Stimulated activated naive CD8-positive, alpha-beta T cell treated with anti-CD3 and anti-CD28 coated beads, Interleukin-15, amount 100 ng/mL, for 72 hours (primary cell): ENCODE measurements around the gene SLC25A19.
A peak's percentile ranks its signal among the peaks of the same experiment; 100 is the strongest.

Experiments used
- ATAC-seq: fragments of 150-1000 bp; cut with Tn5 transposase; 2 replicates; pipeline ENCODE4 v1.10.0; 2021; ENCODE audit warnings: mild to moderate bottlenecking, moderate library complexity
- DNase-seq, 2 donors: peaks; one replicate each; pipeline ENCODE4 v3.0.0; 2021 to 2022
- H3K27ac Mint-ChIP-seq, 2 donors: one replicate each; pipeline ENCODE4 v1.8.0; 2022; ENCODE audit warnings: mild to moderate bottlenecking in 2 of 2, mixed read lengths in 2 of 2, moderate library complexity in 2 of 2
- H3K27me3 Mint-ChIP-seq: one replicate; pipeline ENCODE4 v1.8.0; 2022; ENCODE audit warnings: mixed read lengths
- H3K4me1 Mint-ChIP-seq: one replicate; pipeline ENCODE4 v1.8.0; 2022; ENCODE audit warnings: mild to moderate bottlenecking, mixed read lengths
- H3K4me3 Mint-ChIP-seq, 2 donors: one replicate each; pipeline ENCODE4 v1.8.0; 2022; ENCODE audit warnings: mild to moderate bottlenecking in 2 of 2, mixed read lengths in 2 of 2, moderate library complexity in 1 of 2
- H3K9me3 Mint-ChIP-seq, 2 donors: one replicate each; pipeline ENCODE4 v1.8.0; 2022; ENCODE audit warnings: mixed read lengths in 2 of 2

SLC25A19 gene

DNA sequence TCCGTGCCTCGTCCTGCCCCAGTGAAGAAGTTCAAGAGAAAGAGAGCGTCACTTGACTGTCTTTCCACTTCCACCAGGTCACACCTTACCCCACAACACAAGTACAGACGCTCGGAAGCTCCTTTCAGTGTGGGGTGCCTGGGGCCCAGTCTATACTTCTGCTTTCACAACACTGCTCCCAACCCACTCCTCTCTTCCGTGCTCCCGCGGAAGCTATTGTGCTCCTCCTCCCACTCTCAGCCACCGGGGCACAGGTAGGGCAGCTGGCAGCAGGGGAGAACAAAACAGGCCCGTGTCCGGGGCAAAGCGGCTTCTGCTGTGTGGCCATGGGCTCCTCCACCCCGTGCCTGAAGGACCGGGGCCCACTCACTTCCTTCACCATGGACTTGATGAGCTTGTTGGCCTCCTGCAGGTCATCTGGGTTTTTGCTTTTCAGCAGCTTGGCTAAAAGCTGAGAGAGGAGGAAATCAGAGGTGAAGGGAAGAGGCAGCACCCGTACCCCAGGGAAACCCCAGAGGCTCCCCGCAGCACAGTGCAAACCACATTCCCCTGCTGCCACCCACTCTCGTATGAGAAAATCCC, 46.7 kb downstream of the SLC25A19 start:
- no peak for DNase-seq
- peak overlapping the region in 1 of 2 donors; percentile 92 for H3K27ac Mint-ChIP-seq
- H3K4me1 Mint-ChIP-seq: peaks cover 85% of the 10 kb centered on the region
- H3K27me3 Mint-ChIP-seq: no peaks in the 10 kb centered on the region
- no peaks in the 10 kb centered on the region for H3K9me3 Mint-ChIP-seq
- H3K4me3 Mint-ChIP-seq: peak overlapping the region; percentile 2 to 61
- ATAC-seq: peak; percentile 47

DNA sequence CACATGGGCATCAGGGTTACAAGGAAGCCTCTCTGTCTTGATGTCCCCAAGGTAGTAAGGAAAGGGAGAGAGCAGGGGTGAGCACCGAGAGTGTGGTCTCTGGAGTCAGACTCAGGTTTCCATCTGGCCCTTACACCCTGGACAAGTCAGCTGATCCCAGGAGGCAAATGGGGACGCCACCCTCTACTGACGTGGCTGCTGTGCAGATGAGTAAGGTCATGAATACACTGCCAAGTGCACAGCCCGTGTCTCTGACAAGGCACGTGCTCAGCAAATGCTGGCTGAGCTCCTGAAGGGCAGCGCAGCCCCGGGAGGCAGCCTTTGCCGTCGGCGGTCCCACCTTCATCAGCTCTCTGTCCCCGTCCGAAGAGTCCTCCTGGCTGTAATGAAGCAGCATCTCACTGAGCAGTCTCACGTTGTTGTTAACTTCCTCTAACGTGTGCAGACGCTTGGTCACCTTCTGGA, 47.2 kb downstream of the SLC25A19 start:
- Mint-ChIP-seq H3K4me1 (peaks cover 80% of the 10 kb centered on the region), H3K4me3 (peak overlapping the region; percentile 2 to 61)
- ATAC-seq: no peak

DNA sequence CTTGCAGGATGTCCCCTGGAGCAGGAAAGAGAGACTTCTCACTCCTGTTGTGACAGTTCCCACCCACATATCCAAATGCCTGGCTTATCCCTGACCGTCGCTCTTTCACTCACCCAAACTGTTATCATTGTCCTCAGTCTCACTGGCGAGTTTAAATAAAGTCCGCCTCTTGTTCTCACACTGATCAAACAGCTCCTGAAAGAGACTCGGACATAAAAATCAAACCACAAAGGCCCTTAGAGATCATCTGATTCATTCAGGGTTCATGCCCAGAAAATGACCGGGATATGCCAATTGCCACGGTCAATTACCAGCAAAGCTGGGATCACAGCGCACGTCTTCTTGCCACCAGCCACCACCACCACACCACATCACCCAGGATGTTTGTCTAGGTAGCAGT, 47.7 kb downstream of the SLC25A19 start:
- no peak overlapping the region for H3K4me3 Mint-ChIP-seq
- DNase-seq (no peak), ATAC-seq (no peak)
- no peaks in the 10 kb centered on the region for H3K9me3 Mint-ChIP-seq
- H3K27me3 Mint-ChIP-seq: no peaks in the 10 kb centered on the region
- H3K4me1 Mint-ChIP-seq: peaks cover 74% of the 10 kb centered on the region
- peak overlapping the region in 1 of 2 donors; percentile 76 for H3K27ac Mint-ChIP-seq

More for the DNA sequence above, 47.2 kb downstream of the SLC25A19 start:
- no peaks in the 10 kb centered on the region for H3K9me3 Mint-ChIP-seq
- no peak for DNase-seq
- peak overlapping the region in 1 of 2 donors; percentile 92 for H3K27ac Mint-ChIP-seq
- no peaks in the 10 kb centered on the region for H3K27me3 Mint-ChIP-seq

DNA sequence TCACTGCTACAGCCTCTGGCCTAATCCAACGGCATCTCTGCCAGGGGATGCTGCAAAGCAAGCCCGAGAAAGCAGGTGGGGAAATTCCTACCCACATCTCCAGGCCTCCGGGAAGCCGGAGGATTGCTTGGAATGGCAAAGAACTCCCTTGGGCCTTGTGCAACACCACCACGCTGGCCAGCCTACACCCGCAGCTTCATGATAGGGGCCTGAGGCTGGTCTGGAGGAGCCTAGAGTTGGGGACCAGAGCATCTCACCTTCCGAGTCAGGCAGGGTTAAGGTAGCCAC, 48.1 kb downstream of the SLC25A19 start:
- ATAC-seq: no peak
- H3K27me3 Mint-ChIP-seq: no peaks in the 10 kb centered on the region
- no peaks in the 10 kb centered on the region for H3K9me3 Mint-ChIP-seq
- no peak for DNase-seq
- H3K27ac Mint-ChIP-seq: peak overlapping the region in 1 of 2 donors; percentile 76
- peaks cover 72% of the 10 kb centered on the region for H3K4me1 Mint-ChIP-seq
- H3K4me3 Mint-ChIP-seq: no peak overlapping the region

DNA sequence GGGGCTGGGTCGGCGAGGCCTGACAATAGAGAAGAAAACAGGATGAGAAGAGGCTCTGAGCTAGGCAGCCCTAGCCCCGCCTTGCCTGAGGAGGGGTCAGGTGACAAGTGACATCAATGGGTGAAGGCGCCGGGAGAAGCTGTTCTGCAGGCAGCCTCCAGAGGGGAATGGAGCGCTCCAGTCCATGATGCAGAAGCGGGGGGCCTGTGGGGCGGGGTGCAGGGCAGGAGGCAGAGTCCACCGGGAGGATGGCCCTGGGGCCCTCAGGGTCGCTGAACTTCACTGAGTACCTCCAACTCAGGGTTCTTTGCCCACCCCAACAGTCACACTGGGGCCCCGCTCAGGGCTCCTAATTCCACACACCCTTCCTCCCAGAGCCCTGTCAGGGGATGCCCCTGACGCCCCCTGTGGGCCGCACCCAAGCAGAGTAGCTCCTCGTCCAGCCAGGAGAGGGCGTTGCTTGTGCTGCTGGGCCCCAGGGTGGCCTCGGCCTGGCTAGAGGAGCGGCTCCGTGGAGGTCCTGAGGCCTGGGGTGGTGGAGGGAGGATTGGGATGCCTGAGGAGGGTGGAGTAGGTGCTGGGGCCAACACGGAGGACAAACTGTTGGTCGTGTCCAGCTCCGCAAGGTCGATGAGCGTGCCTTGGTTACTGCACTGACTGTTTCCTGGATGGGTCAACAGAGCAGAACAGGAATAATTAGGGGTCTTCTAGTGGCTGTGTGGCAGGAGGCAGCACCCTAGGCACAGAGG, 48.7 kb downstream of the SLC25A19 start:
- Mint-ChIP-seq H3K9me3 (no peaks in the 10 kb centered on the region), H3K4me1 (peaks cover 67% of the 10 kb centered on the region), H3K4me3 (no peak overlapping the region), H3K27me3 (no peaks in the 10 kb centered on the region), H3K27ac (peak overlapping the region in 1 of 2 donors; percentile 86)
- ATAC-seq (peak; percentile 64), DNase-seq (peak; percentile 47 to 54)

DNA sequence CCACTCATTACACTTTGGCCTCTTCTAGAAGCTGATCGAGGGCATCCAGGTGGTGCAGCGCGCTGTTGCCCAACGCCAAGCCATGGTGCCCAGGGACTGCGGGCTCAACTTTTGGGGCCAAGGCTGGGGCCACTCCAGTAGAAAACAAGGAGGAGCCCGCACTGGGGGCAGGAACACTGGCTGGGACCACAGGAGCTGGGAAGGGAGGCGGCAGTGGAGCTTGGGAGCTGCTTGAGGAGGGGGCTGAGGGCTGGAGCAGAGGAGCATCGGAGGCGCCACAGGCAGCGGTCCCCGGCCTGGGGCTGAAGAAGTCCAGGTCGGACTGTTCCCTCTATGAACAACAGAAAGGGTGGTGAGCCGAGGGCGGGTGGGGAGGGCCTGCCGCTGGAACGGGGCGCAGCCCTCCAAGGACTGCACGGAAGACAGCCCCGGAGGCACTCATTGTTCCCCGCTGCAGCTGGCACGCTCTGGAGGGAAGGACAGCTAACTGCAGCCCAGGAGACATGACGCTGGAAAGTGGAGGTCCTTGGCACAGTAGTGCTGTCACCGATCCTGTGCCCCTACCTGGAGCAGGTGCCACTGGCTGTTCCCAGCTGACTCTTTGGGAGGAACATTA, 49.3 kb downstream of the SLC25A19 start:
- Mint-ChIP-seq H3K27ac (peak overlapping the region; percentile 86 to 94), H3K27me3 (no peaks in the 10 kb centered on the region), H3K4me1 (peaks cover 60% of the 10 kb centered on the region), H3K9me3 (no peaks in the 10 kb centered on the region), H3K4me3 (no peak overlapping the region)
- ATAC-seq (no peak), DNase-seq (no peak)

DNA sequence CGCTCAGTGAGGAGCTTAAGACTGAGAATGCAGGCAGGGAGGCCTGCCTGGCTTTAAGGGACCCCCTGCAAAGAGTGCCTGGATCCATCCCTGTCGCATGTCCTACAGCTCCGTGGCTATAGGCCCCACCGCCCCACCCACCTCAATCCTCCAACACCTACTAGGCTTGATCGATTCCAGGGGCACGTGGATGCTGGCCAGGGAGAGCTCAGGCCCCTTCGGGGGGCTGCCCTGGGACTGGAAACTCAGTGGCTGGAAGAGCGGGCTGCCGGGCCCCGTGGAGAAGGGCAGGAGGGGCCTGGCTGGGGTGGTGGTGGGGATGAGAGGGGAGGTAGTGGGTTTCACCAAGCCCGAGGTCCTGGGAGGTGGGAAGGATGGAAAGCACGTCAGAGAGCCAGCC, 50.0 kb downstream of the SLC25A19 start:
- ATAC-seq (no peak), DNase-seq (no peak)
- Mint-ChIP-seq H3K9me3 (no peaks in the 10 kb centered on the region), H3K27ac (no peak overlapping the region), H3K4me3 (no peak overlapping the region), H3K27me3 (no peaks in the 10 kb centered on the region), H3K4me1 (peaks cover 53% of the 10 kb centered on the region)

DNA sequence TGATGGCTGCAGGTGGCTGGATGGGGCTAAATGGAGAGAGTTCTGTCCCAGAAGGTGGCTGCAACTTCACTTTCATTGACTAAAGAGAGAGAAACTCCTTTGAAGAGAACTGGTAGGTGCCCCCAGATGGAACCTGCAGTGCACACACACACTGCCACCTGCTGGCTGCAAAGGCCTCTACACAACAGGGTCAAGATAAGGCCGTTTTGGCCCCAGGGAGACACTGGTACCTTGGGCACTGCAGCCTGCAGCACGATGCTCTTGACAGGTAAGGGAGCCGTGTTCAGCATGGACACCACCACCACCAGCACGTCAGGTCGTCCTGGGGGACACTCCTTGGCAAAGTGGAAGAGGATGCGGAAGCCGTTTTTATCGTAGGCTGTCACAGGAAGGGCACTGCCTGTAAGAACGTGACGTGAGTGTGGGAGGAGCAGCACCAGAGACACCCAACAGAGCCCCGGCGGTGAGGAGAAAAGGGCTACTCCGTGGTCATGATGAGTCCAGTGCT, 50.5 kb downstream of the SLC25A19 start:
- Mint-ChIP-seq H3K9me3 (no peaks in the 10 kb centered on the region), H3K4me3 (no peak overlapping the region), H3K4me1 (peaks cover 48% of the 10 kb centered on the region)

DNA sequence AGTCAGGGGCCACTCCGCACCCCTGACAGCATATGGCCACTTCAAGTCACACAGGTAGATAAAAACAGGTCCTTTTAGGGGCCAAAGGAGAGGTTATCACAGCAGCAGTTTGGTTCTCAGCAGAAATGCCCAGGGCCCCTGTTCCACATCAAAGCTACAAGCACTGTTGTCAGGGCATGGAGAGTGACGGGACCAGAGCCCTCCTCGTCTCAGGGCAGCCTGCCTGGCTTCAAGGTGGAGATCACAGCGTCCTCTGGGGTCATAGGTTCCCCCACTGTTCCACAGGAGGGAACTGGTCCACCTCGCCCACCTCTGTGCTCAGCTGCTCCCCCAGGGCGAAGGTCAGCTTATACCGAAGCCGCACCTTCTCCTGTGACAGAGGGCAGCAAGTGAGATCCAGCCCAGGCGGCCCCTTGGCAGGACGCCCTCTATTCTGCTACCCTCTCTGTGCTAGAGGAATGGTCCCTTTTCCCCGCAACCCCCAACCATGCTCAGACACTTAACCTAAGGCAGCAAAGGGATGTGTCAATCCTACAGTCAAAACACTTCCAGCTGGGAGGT, 51.1 kb downstream of the SLC25A19 start:
- H3K9me3 Mint-ChIP-seq: no peaks in the 10 kb centered on the region
- no peaks in the 10 kb centered on the region for H3K27me3 Mint-ChIP-seq
- no peak for ATAC-seq
- peaks cover 42% of the 10 kb centered on the region for H3K4me1 Mint-ChIP-seq
- peak overlapping the region in 1 of 2 donors; percentile 54 for H3K27ac Mint-ChIP-seq
- DNase-seq: no peak
- H3K4me3 Mint-ChIP-seq: no peak overlapping the region

More for the DNA sequence above, 50.5 kb downstream of the SLC25A19 start:
- ATAC-seq (peak; percentile 78), DNase-seq (peak; percentile 53 to 56)
- no peaks in the 10 kb centered on the region for H3K27me3 Mint-ChIP-seq
- H3K27ac Mint-ChIP-seq: peak overlapping the region in 1 of 2 donors; percentile 64

DNA sequence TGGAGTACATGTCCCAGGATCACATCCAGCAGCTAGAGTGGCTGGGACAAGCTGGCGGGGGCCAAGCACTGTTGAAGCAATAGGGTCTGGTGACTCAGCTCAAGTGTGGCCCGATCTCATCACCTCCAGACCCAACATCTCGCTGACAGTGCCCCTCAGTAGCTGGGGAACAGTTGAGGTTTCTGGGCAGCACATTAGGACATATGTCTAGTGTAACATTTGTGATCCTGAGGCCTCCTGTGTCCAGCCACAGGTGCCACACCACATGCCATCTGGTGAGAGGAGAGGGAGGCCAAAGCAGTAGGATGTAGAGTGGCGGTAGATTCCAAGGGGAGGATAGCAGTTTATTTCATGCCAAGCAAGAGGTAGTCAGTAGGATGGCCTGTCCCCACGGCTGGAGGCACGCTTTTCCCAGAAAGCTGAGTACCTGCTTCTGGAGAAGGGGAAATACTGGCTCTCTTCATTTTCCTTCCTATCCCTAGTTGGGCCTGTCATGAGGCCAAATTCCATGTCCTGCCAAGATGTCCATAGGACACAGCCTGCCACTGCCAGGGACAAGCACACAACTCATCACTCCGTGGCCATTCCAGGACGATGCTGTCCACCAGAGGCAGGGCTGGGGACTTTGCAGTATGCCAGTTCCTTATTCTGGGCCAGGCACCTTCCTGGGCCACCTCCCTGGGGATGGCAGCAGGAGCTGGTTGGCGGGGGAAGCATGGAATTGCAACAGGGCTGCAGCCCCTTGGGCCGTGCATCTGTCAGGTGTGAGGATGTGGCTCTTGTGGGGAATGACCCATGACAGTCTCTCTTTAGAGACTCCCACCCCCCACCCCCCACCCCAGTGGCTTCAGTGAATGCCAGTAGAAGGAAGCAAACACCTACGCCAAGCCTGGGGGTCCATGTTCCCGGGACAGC, 51.9 kb downstream of the SLC25A19 start:
- no peak overlapping the region for H3K4me3 Mint-ChIP-seq
- H3K4me1 Mint-ChIP-seq: peaks cover 35% of the 10 kb centered on the region
- no peak for ATAC-seq
- no peaks in the 10 kb centered on the region for H3K9me3 Mint-ChIP-seq
- no peak for DNase-seq
- no peaks in the 10 kb centered on the region for H3K27me3 Mint-ChIP-seq
- peak overlapping the region in 1 of 2 donors; percentile 81 for H3K27ac Mint-ChIP-seq

DNA sequence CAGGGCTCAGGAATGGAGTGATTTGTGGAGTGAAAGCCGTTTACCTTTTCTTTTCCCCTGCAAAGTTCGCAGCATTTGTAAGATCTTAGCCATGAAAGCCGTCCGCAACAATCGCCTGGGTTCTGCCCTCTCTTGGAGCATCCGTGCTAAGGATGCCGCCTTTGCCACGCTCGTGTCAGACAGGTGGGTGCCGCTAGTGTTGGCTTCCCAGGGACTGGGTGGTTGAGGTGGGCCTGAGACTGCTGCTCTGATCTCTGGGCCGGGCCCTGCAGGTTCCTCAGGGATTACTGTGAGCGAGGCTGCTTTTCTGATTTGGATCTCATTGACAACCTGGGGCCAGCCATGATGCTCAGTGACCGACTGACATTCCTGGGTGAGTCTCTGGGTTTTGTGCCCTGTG, 56.4 kb downstream of the SLC25A19 start:
- ATAC-seq (no peak), DNase-seq (no peak)
- Mint-ChIP-seq H3K27me3 (no peaks in the 10 kb centered on the region), H3K4me1 (no peaks in the 10 kb centered on the region), H3K27ac (no peak overlapping the region), H3K9me3 (no peaks in the 10 kb centered on the region), H3K4me3 (no peak overlapping the region)

DNA sequence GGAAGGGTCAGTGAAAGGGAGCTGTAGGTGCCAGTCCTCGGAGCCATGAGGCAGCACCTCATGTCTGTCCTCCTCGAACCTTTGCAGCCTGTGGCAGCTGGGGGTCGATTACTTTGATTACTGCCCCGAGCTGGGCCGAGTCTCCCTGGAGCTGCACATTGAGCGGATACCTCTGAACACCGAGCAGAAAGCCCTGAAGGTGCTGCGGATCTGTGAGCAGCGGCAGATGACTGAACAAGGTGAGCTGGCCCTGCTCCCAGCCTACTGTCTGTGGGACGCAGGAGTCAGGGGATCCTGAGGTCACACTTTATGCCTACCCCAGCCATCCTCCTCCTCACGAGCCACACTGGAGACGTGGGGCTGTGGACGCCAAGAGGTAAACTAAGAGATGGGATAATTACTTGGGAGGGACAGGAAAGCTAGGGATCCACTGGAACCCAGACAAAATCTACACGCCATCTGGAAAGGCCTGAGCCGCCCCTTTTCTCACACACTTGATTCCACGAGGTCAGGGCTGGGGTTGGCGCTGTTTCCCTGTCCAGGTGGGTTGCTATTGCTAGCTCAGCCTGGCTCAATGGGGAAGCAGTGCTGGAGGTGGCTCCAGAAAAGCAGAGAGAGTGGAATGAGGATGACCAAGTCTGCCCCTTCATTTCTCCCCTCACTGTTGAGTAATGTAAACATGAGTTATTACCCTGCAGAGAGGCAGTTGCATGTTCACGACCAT, 57.3 kb downstream of the SLC25A19 start:
- Mint-ChIP-seq H3K27me3 (no peaks in the 10 kb centered on the region), H3K4me3 (no peak overlapping the region), H3K4me1 (no peaks in the 10 kb centered on the region), H3K9me3 (no peaks in the 10 kb centered on the region), H3K27ac (peak overlapping the region; percentile 47 to 59)
- ATAC-seq (no peak), DNase-seq (no peak)

DNA sequence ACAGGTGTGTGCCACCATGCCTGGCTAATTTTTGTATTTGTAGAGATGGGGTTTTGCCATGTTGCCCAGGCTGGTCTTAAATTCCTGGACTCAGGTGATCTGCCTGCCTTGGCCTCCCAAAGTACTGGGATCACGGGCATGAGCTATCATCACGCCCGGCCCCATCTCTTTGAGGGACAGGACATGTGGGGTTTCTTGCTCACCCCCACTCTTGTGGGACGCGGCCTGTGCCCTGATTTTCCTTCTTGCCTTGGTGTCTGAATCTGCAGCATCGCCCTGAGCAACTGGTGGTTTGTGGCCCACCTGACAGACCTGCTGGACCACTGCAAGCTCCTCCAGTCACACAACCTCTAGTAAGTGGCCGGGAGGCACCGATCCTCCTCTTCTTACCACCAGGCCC, 58.2 kb downstream of the SLC25A19 start:
- peak overlapping the region in 1 of 2 donors; percentile 59 for H3K27ac Mint-ChIP-seq
- no peaks in the 10 kb centered on the region for H3K9me3 Mint-ChIP-seq
- DNase-seq (no peak), ATAC-seq (no peak)
- H3K4me1 Mint-ChIP-seq: no peaks in the 10 kb centered on the region
- H3K27me3 Mint-ChIP-seq: no peaks in the 10 kb centered on the region
- H3K4me3 Mint-ChIP-seq: no peak overlapping the region

DNA sequence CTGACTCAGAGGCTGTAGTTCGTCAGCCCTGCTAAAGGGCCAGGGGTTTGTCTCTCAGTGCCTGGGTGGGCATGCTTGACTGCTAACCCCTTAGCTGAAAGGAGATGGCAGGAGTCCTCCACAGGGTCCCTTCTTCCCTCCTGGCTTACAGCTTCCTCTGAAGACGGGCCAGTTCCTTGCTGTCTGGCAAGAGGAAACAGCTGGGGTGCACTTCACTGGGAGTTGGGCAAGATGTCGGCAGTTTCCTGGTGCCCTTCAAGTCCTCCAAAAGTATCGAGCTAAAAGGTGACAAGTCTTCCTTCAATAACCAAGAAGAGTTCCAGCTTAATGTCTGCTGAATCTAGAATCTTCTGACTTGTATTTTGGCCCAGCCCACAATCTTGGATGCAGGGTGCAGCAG, 60.4 kb downstream of the SLC25A19 start:
- H3K4me1 Mint-ChIP-seq: no peaks in the 10 kb centered on the region
- ATAC-seq (no peak), DNase-seq (no peak)
- H3K27ac Mint-ChIP-seq: no peak overlapping the region
- H3K4me3 Mint-ChIP-seq: no peak overlapping the region
- H3K9me3 Mint-ChIP-seq: no peaks in the 10 kb centered on the region
- no peaks in the 10 kb centered on the region for H3K27me3 Mint-ChIP-seq
